ENCODE results near the gene FAM181A. TPM values are rescaled to one million over a fixed set of nuclear protein-coding genes. Genes with fewer than 3 reads are reported as not detected.

FAM181A gene
- total and polyA plus RNA-seq, 2 experiments from 2014 or later = not detected

- TF ChIP-seq, protein P1, sequence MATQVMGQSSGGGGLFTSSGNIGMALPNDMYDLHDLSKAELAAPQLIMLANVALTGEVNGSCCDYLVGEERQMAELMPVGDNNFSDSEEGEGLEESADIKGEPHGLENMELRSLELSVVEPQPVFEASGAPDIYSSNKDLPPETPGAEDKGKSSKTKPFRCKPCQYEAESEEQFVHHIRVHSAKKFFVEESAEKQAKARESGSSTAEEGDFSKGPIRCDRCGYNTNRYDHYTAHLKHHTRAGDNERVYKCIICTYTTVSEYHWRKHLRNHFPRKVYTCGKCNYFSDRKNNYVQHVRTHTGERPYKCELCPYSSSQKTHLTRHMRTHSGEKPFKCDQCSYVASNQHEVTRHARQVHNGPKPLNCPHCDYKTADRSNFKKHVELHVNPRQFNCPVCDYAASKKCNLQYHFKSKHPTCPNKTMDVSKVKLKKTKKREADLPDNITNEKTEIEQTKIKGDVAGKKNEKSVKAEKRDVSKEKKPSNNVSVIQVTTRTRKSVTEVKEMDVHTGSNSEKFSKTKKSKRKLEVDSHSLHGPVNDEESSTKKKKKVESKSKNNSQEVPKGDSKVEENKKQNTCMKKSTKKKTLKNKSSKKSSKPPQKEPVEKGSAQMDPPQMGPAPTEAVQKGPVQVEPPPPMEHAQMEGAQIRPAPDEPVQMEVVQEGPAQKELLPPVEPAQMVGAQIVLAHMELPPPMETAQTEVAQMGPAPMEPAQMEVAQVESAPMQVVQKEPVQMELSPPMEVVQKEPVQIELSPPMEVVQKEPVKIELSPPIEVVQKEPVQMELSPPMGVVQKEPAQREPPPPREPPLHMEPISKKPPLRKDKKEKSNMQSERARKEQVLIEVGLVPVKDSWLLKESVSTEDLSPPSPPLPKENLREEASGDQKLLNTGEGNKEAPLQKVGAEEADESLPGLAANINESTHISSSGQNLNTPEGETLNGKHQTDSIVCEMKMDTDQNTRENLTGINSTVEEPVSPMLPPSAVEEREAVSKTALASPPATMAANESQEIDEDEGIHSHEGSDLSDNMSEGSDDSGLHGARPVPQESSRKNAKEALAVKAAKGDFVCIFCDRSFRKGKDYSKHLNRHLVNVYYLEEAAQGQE (IDR thresholded peaks at IDR 0.05; ENCODE audit: unreplicated experiment) = no peak
- no peak for TF ChIP-seq STAT1 (IDR thresholded peaks at IDR 0.05; ENCODE audit: unreplicated experiment)
These were observed 785 bp upstream of the FAM181A start (continued) for GRCh38 chr14:93926245-93926872.

- Histone ChIP-seq H3K36me3 (ENCODE audit: insufficient read depth) (no peaks in the 10 kb centered on the region), H3K9me2 (ENCODE audit: insufficient read depth) (no peaks in the 10 kb centered on the region), H3K79me2 (replicated peaks; ENCODE audit: insufficient read depth) (no peaks in the 10 kb centered on the region), H4K20me1 (replicated peaks; ENCODE audit: insufficient read depth) (no peaks in the 10 kb centered on the region), H3K4me2 (no peak overlapping the region), H3F3A (replicated peaks; ENCODE audit: low read depth) (no peaks in the 10 kb centered on the region), H2AFZ (no peak overlapping the region), H3K27me3 (ENCODE audit: insufficient read depth) (no peaks in the 10 kb centered on the region), H3K4me1 (ENCODE audit: insufficient read depth) (no peaks in the 10 kb centered on the region), H3K27ac (ENCODE audit: low read depth) (no peak overlapping the region), H3K4me3 (no peak overlapping the region)
- no peaks in the 10 kb centered on the region; the same call in 1 of the 3 replicates for H3K4me1 Mint-ChIP-seq
- H3K9me3 Mint-ChIP-seq = no peaks in the 10 kb centered on the region
- ATAC-seq (no peak), DNase-seq (ENCODE audit: low spot score) (no peak)
- no peak overlapping the region for H3K4me3 Mint-ChIP-seq
- H3K27ac Mint-ChIP-seq = no peak overlapping the region
- peaks cover 12% of the 10 kb centered on the region for H3K27me3 Mint-ChIP-seq (ENCODE audit: insufficient read depth, low read depth, poor library complexity)
- TF ChIP-seq EZH2 (IDR thresholded peaks at IDR 0.05; ENCODE audit: low read depth, unreplicated experiment) (no peak), JUNB (IDR thresholded peaks at IDR 0.05; ENCODE audit: unreplicated experiment) (no peak), ZNF331 (CRISPR knock-in tag; IDR thresholded peaks at IDR 0.05; ENCODE audit: low read depth) (no peak)
- TF ChIP-seq, protein P2, sequence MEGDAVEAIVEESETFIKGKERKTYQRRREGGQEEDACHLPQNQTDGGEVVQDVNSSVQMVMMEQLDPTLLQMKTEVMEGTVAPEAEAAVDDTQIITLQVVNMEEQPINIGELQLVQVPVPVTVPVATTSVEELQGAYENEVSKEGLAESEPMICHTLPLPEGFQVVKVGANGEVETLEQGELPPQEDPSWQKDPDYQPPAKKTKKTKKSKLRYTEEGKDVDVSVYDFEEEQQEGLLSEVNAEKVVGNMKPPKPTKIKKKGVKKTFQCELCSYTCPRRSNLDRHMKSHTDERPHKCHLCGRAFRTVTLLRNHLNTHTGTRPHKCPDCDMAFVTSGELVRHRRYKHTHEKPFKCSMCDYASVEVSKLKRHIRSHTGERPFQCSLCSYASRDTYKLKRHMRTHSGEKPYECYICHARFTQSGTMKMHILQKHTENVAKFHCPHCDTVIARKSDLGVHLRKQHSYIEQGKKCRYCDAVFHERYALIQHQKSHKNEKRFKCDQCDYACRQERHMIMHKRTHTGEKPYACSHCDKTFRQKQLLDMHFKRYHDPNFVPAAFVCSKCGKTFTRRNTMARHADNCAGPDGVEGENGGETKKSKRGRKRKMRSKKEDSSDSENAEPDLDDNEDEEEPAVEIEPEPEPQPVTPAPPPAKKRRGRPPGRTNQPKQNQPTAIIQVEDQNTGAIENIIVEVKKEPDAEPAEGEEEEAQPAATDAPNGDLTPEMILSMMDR (conservative IDR thresholded peaks at IDR 0.05; ENCODE audit: low read depth in 2 of 2) = no peak
- no peaks in the 10 kb centered on the region; the same call in 2 of the 3 replicates for H3K36me3 Mint-ChIP-seq (ENCODE audit: low read depth)
These were observed 629 bp downstream of the FAM181A start for GRCh38 chr14:93927800-93928145.
